ENCODE results near the gene RNFT2.
"Not testable (repeated sequence)": the region's sequence is repeated elsewhere in the genome, so short reads cannot be mapped to it uniquely, and the experiment has no call there.

The RNFT2 gene

GRCh38 chr12:116766285-116766684, 28.2 kb downstream of the RNFT2 start:
- Mint-ChIP-seq H3K9me3 (no peaks in the 10 kb centered on the region), H3K4me1 (no peaks in the 10 kb centered on the region)

GRCh38 chr12:116766746-116767145, 28.6 kb downstream of the RNFT2 start:
- H3K27me3 Mint-ChIP-seq = no peaks in the 10 kb centered on the region
- ATAC-seq (replicated peaks; ENCODE audit: extremely low read depth, poor library complexity, severe bottlenecking) = no peak

More at GRCh38 chr12:116766285-116766684, 28.2 kb downstream of the RNFT2 start:
- no peaks in the 10 kb centered on the region for H3K27me3 Mint-ChIP-seq
- DNase-seq (ENCODE audit: low spot score in 2 of 2) (no peak), ATAC-seq (replicated peaks; ENCODE audit: extremely low read depth, poor library complexity, severe bottlenecking) (no peak)
- H3K27ac Mint-ChIP-seq (ENCODE audit: low read depth) = no peak overlapping the region
- H3K36me3 Mint-ChIP-seq (ENCODE audit: insufficient read depth) = peaks cover 4% of the 10 kb centered on the region
- no peak overlapping the region for H3K4me3 Mint-ChIP-seq

GRCh38 chr12:116771651-116772050, 33.5 kb downstream of the RNFT2 start:
- Mint-ChIP-seq H3K27me3 (no peaks in the 10 kb centered on the region), H3K4me1 (no peaks in the 10 kb centered on the region), H3K36me3 (ENCODE audit: insufficient read depth) (peaks cover 2% of the 10 kb centered on the region), H3K4me3 (no peak overlapping the region), H3K27ac (ENCODE audit: low read depth) (no peak overlapping the region), H3K9me3 (no peaks in the 10 kb centered on the region)
- DNase-seq (ENCODE audit: low spot score in 2 of 2) (no peak), ATAC-seq (replicated peaks; ENCODE audit: extremely low read depth, poor library complexity, severe bottlenecking) (no peak)

More at GRCh38 chr12:116766746-116767145, 28.6 kb downstream of the RNFT2 start:
- Mint-ChIP-seq H3K4me3 (no peak overlapping the region), H3K4me1 (no peaks in the 10 kb centered on the region), H3K27ac (ENCODE audit: low read depth) (no peak overlapping the region), H3K9me3 (no peaks in the 10 kb centered on the region), H3K36me3 (ENCODE audit: insufficient read depth) (peaks cover 2% of the 10 kb centered on the region)
- DNase-seq (ENCODE audit: low spot score in 2 of 2) = no peak

- DNase-seq (ENCODE audit: low spot score in 2 of 2) = no peak
- H3K27ac Mint-ChIP-seq (ENCODE audit: low read depth) = no peak overlapping the region
Observed at GRCh38 chr12:116773276-116773731, 35.2 kb downstream of the RNFT2 start.

GRCh38 chr12:116774020-116774419, 35.9 kb downstream of the RNFT2 start:
- H3K36me3 Mint-ChIP-seq (ENCODE audit: insufficient read depth) = no peaks in the 10 kb centered on the region
- no peaks in the 10 kb centered on the region for H3K9me3 Mint-ChIP-seq
- no peak overlapping the region for H3K27ac Mint-ChIP-seq (ENCODE audit: low read depth)
- ATAC-seq (replicated peaks; ENCODE audit: extremely low read depth, poor library complexity, severe bottlenecking) (no peak), DNase-seq (ENCODE audit: low spot score in 2 of 2) (no peak)
- H3K4me3 Mint-ChIP-seq = no peak overlapping the region
- no peaks in the 10 kb centered on the region for H3K27me3 Mint-ChIP-seq
- H3K4me1 Mint-ChIP-seq = no peaks in the 10 kb centered on the region

More at GRCh38 chr12:116773276-116773731, 35.2 kb downstream of the RNFT2 start:
- no peaks in the 10 kb centered on the region for H3K4me1 Mint-ChIP-seq
- no peaks in the 10 kb centered on the region for H3K27me3 Mint-ChIP-seq
- no peaks in the 10 kb centered on the region for H3K9me3 Mint-ChIP-seq
- no peak for ATAC-seq (replicated peaks; ENCODE audit: extremely low read depth, poor library complexity, severe bottlenecking)
- H3K36me3 Mint-ChIP-seq (ENCODE audit: insufficient read depth) = no peaks in the 10 kb centered on the region
- H3K4me3 Mint-ChIP-seq = no peak overlapping the region

GRCh38 chr12:116777245-116777644, 39.1 kb downstream of the RNFT2 start:
- Mint-ChIP-seq H3K4me3 (no peak overlapping the region), H3K36me3 (ENCODE audit: insufficient read depth) (no peaks in the 10 kb centered on the region), H3K9me3 (no peaks in the 10 kb centered on the region), H3K4me1 (no peaks in the 10 kb centered on the region), H3K27ac (ENCODE audit: low read depth) (no peak overlapping the region), H3K27me3 (no peaks in the 10 kb centered on the region)
- ATAC-seq (replicated peaks; ENCODE audit: extremely low read depth, poor library complexity, severe bottlenecking) (no peak), DNase-seq (ENCODE audit: low spot score in 2 of 2) (no peak)

- ATAC-seq (replicated peaks; ENCODE audit: extremely low read depth, poor library complexity, severe bottlenecking) (no peak), DNase-seq (ENCODE audit: low spot score in 2 of 2) (no peak)
- Mint-ChIP-seq H3K27ac (ENCODE audit: low read depth) (no peak overlapping the region), H3K36me3 (ENCODE audit: insufficient read depth) (no peaks in the 10 kb centered on the region), H3K4me3 (no peak overlapping the region), H3K4me1 (no peaks in the 10 kb centered on the region), H3K9me3 (no peaks in the 10 kb centered on the region), H3K27me3 (no peaks in the 10 kb centered on the region)
Observed at GRCh38 chr12:116779597-116779996, 41.5 kb downstream of the RNFT2 start.

GRCh38 chr12:116780942-116781341, 42.8 kb downstream of the RNFT2 start:
- Mint-ChIP-seq H3K4me1 (no peaks in the 10 kb centered on the region), H3K36me3 (ENCODE audit: insufficient read depth) (peaks cover 1% of the 10 kb centered on the region), H3K27ac (ENCODE audit: low read depth) (no peak overlapping the region), H3K27me3 (no peaks in the 10 kb centered on the region), H3K9me3 (no peaks in the 10 kb centered on the region), H3K4me3 (no peak overlapping the region)
- ATAC-seq (replicated peaks; ENCODE audit: extremely low read depth, poor library complexity, severe bottlenecking) (no peak), DNase-seq (ENCODE audit: low spot score in 2 of 2) (no peak)

GRCh38 chr12:116783525-116784237, 45.6 kb downstream of the RNFT2 start:
- ATAC-seq (replicated peaks; ENCODE audit: extremely low read depth, poor library complexity, severe bottlenecking) (no peak), DNase-seq (ENCODE audit: low spot score in 2 of 2) (no peak)
- H3K4me3 Mint-ChIP-seq = no peak overlapping the region
- H3K27me3 Mint-ChIP-seq = no peaks in the 10 kb centered on the region
- no peak overlapping the region for H3K27ac Mint-ChIP-seq (ENCODE audit: low read depth)
- no peaks in the 10 kb centered on the region for H3K4me1 Mint-ChIP-seq
- no peaks in the 10 kb centered on the region for H3K9me3 Mint-ChIP-seq
- peaks cover 1% of the 10 kb centered on the region for H3K36me3 Mint-ChIP-seq (ENCODE audit: insufficient read depth)

- Mint-ChIP-seq H3K27ac (ENCODE audit: low read depth) (no peak overlapping the region), H3K9me3 (no peaks in the 10 kb centered on the region)
- ATAC-seq (replicated peaks; ENCODE audit: extremely low read depth, poor library complexity, severe bottlenecking) = no peak
Observed at GRCh38 chr12:116784238-116784612, 46.1 kb downstream of the RNFT2 start.

GRCh38 chr12:116789562-116789961, 51.4 kb downstream of the RNFT2 start:
- H3K36me3 Mint-ChIP-seq (ENCODE audit: insufficient read depth); H3K27ac Mint-ChIP-seq (ENCODE audit: low read depth); H3K27me3 Mint-ChIP-seq; DNase-seq (ENCODE audit: low spot score in 2 of 2); ATAC-seq (replicated peaks; ENCODE audit: extremely low read depth, poor library complexity, severe bottlenecking); H3K9me3 Mint-ChIP-seq; H3K4me3 Mint-ChIP-seq; H3K4me1 Mint-ChIP-seq: not testable (repeated sequence)

More at GRCh38 chr12:116784238-116784612, 46.1 kb downstream of the RNFT2 start:
- Mint-ChIP-seq H3K36me3 (ENCODE audit: insufficient read depth) (peaks cover 1% of the 10 kb centered on the region), H3K4me1 (no peaks in the 10 kb centered on the region), H3K4me3 (no peak overlapping the region), H3K27me3 (no peaks in the 10 kb centered on the region)
- no peak for DNase-seq (ENCODE audit: low spot score in 2 of 2)

- Mint-ChIP-seq H3K4me3 (no peak overlapping the region), H3K27ac (ENCODE audit: low read depth) (no peak overlapping the region), H3K36me3 (ENCODE audit: insufficient read depth) (peaks cover 1% of the 10 kb centered on the region), H3K9me3 (no peaks in the 10 kb centered on the region), H3K27me3 (no peaks in the 10 kb centered on the region), H3K4me1 (no peaks in the 10 kb centered on the region)
- no peak for ATAC-seq (replicated peaks; ENCODE audit: extremely low read depth, poor library complexity, severe bottlenecking)
- DNase-seq (ENCODE audit: low spot score in 2 of 2) = no peak
Observed at GRCh38 chr12:116790066-116790465, 52.0 kb downstream of the RNFT2 start.

- H3K36me3 Mint-ChIP-seq (ENCODE audit: insufficient read depth) = no peaks in the 10 kb centered on the region
- no peaks in the 10 kb centered on the region for H3K9me3 Mint-ChIP-seq
- no peak overlapping the region for H3K27ac Mint-ChIP-seq (ENCODE audit: low read depth)
- DNase-seq (ENCODE audit: low spot score in 2 of 2) = no peak
- no peaks in the 10 kb centered on the region for H3K27me3 Mint-ChIP-seq
- H3K4me1 Mint-ChIP-seq = no peaks in the 10 kb centered on the region
- ATAC-seq (replicated peaks; ENCODE audit: extremely low read depth, poor library complexity, severe bottlenecking) = no peak
- no peak overlapping the region for H3K4me3 Mint-ChIP-seq
Observed at GRCh38 chr12:116792403-116792802, 54.3 kb downstream of the RNFT2 start.
